AG10803 (cell line): ENCODE data around the gene FBXO42.

Experiments used
- DNase-seq: peaks from one replicate; pipeline ENCODE4 v3.0.0; 2010; ENCODE audit warnings: low read depth
- H3K4me3 ChIP-seq: 2 replicates; pipeline ENCODE4 v1.5.1; 2011; ENCODE audit warnings: mild to moderate bottlenecking, low read length, control low read depth
- CTCF ChIP-seq: conservative IDR thresholded peaks from 2 replicates; pipeline ENCODE4 v1.5.1; 2011; ENCODE audit warnings: mild to moderate bottlenecking, low read length, control low read depth, inconsistent platforms

Gene FBXO42

DNA sequence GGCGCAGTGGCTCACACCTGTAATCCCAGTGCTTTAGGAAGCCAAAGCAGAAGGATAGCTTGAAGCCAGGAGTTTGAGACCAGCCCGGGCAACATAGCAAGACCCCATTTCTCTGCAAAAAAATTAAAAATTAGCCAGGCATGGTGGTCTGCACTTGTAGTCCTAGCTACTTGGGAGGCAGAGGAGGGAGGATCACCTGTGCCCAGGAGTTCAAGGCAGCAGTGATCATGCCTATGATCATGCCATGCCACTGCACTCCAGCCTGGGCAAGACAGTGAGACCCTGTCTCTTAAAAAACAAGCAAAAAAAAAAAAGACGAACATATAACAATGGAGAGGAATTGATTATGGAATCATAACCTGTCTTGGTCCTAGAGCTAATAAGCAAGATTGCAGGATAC, 45.1 kb downstream of the FBXO42 start:
- no peak for DNase-seq
- TF ChIP-seq CTCF, result no peak

DNA sequence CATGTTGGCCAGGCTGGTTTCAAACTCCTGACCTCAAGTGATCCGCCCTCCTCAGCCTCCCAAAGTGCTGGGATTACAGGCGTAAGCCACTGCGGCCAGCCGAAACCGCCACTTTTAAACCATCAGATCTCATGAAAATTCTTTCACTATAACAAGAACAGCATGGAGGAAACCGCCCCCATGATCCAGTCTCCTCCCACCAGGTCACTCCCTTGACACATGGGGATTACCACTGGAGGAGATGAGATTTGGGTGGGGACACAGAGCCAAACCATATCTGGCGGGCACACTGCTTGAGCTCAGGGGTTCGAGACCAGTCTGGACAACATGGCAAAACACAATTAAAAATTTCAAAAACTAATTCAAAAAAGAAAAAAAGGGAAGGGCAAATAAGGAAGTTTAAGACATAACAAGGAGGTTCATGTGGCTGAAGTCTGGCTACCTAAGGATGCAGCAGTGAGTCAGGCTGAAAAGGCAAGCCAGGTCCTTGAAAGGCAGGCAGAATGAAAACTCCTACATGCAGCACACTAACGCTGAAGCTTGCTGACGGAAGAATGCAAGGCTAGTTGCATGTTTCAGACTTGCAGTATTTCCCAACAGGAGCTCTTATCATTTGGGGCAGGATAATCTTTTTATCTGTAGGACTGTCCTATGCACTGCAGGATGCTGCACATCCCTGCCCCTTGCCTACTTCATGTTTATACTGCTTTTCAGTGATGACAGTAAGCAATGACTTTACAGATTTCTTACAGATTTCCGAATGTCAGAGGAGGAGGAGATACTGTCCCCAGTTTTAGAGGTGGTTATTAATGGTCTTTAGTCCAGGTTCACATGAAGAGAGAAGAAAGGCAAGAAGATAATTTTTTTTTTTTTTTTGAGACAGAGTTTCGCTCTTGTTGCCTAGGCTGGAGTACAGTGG, 49.3 kb downstream of the FBXO42 start:
- H3K4me3 ChIP-seq, result no peak overlapping the region
- no peak for DNase-seq
- no peak for TF ChIP-seq CTCF

More for the DNA sequence above, 45.1 kb downstream of the FBXO42 start:
- H3K4me3 ChIP-seq, result no peak overlapping the region

GRCh38 chr1:16300436-16300835, 51.8 kb downstream of the FBXO42 start:
- no peak for DNase-seq
- H3K4me3 ChIP-seq, result no peak overlapping the region
- TF ChIP-seq CTCF, result no peak

GRCh38 chr1:16298653-16299052, 53.6 kb downstream of the FBXO42 start:
- TF ChIP-seq CTCF, result no peak
- H3K4me3 ChIP-seq, result no peak overlapping the region
- no peak for DNase-seq

DNA sequence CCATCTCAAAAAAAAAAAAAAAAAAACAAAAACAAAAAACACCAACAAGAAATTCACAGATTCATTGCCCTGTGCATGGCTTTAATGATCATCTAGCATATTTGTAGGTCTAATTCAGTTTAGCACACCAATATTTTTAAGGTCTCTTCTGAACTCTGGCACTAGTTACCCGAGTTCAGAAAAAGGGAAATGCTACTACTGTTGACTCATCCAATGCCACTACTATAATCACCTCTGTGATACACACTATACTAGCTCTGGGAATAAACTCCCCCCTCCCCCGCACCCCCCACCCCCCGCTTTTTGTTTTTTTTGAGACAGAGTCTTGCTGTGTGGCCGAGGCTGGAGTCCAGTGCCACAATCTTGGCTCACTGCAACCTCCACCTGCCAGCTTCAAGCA, 55.6 kb downstream of the FBXO42 start:
- TF ChIP-seq CTCF, result no peak
- DNase-seq, result no peak
- H3K4me3 ChIP-seq, result no peak overlapping the region

- no peak overlapping the region for H3K4me3 ChIP-seq
- TF ChIP-seq CTCF, result no peak
- DNase-seq, result no peak
These were observed 57.8 kb downstream of the FBXO42 start for GRCh38 chr1:16294219-16295212.
